A549 (cell line): ENCODE results near the gene MPPED2. TPM values are rescaled to one million over a fixed set of nuclear protein-coding genes. Genes with fewer than 3 reads are reported as not detected.

Experiments
- ATAC-seq, 2 experiments: fragments of 200-7000 bp in 1 of 2; fragments of >200 bp in 1 of 2; cut with Nextera tagmentation in 1 of 2; cut with Tn5 transposase in 1 of 2; 3 replicates each; pipeline versions ENCODE4 v1.8.0 to v1.9.1; 2018 to 2020; ENCODE audit warnings: mild to moderate bottlenecking in 1 of 2, moderate library complexity in 1 of 2
- CTCF ChIA-PET: fragments of 300-600 bp; sonication (Branson Sonifier 250); formaldehyde crosslinking; extraction: SDS; loops from one replicate; lab custom pipeline; 2021; ENCODE audit warnings: antibody characterized with exemption, inconsistent platforms; lab: Yijun Ruan, JAX
- POLR2A ChIA-PET: fragments of 350-600 bp; formaldehyde crosslinking; extraction: SDS; loops from one replicate; lab custom pipeline; 2021; ENCODE audit warnings: antibody characterized with exemption, inconsistent platforms; lab: Yijun Ruan, JAX
- DNase-seq, 2 experiments: peaks; one replicate each; pipeline versions ENCODE4 v3.0.0 to v3.0.0-alpha.2; 2011 to 2016; ENCODE audit warnings: low read depth in 1 of 2, low spot score in 1 of 2
- FAIRE-seq: peaks from 2 replicates; lab custom pipeline; 2011; peaks lifted over from hg19 to GRCh38; lab: Jason Lieb, UNC
- H3K27ac ChIP-seq, 2 experiments: fragments of >200 bp; sonication (Bioruptor Twin); formaldehyde crosslinking; 3 replicates each; pipeline ENCODE4 v1.5.1; 2016 to 2017
- H3K4me1 ChIP-seq: fragments of >200 bp; sonication (Bioruptor Twin); formaldehyde crosslinking; 3 replicates; pipeline ENCODE4 v1.6.1; 2016
- H3K4me2 ChIP-seq: fragments of >200 bp; sonication (Bioruptor Twin); formaldehyde crosslinking; 3 replicates; pipeline ENCODE4 v1.6.1; 2016
- H3K4me3 ChIP-seq: fragments of >200 bp; sonication (Bioruptor Twin); formaldehyde crosslinking; 3 replicates; pipeline ENCODE4 v1.5.1; 2016
- H3K9me3 ChIP-seq: fragments of >200 bp; sonication (Bioruptor Twin); formaldehyde crosslinking; 3 replicates; pipeline ENCODE4 v1.6.1; 2016
- BCL3 ChIP-seq: fragments of >200 bp; sonication (Bioruptor Twin); formaldehyde crosslinking; IDR thresholded peaks from 3 replicates; pipeline ENCODE4 v1.6.1; 2016
- BHLHE40 ChIP-seq: IDR thresholded peaks from 2 replicates; pipeline ENCODE4 v1.6.1; 2012; ENCODE audit warnings: low read depth, low read length, inconsistent platforms
- CHD4 ChIP-seq: fragments of 200-600 bp; sonication (generic); IDR thresholded peaks from 2 replicates; pipeline ENCODE4 v1.6.1; 2016; ENCODE audit warnings: antibody characterized with exemption, mild to moderate bottlenecking, borderline replicate concordance
- CTCF ChIP-seq: fragments of >200 bp; sonication (Bioruptor Twin); formaldehyde crosslinking; IDR thresholded peaks from 3 replicates; pipeline ENCODE4 v1.5.1; 2016
- ELK1 ChIP-seq: fragments of 150-350 bp; IDR thresholded peaks from 2 replicates; pipeline ENCODE4 v1.6.1; 2014; ENCODE audit warnings: low read depth, mild to moderate bottlenecking, low read length
- FOSB ChIP-seq: fragments of 250-450 bp; sonication (Bioruptor Pico); IDR thresholded peaks from 2 replicates; pipeline ENCODE4 v1.5.0; 2020; ENCODE audit warnings: mild to moderate bottlenecking, moderate library complexity
- GATA3 ChIP-seq: IDR thresholded peaks from 2 replicates; pipeline ENCODE4 v1.6.1; 2012; ENCODE audit warnings: borderline replicate concordance
- HDAC2 ChIP-seq: fragments of 200-600 bp; sonication (generic); IDR thresholded peaks from 2 replicates; pipeline ENCODE4 v1.6.1; 2016
- HES2 ChIP-seq: fragments of >200 bp; sonication (Bioruptor Twin); formaldehyde crosslinking; IDR thresholded peaks from 2 replicates; pipeline ENCODE4 v1.6.1; 2016
- JUN ChIP-seq, 2 experiments: fragments of >200 bp; sonication (Bioruptor Twin); formaldehyde crosslinking; IDR thresholded peaks; 2 replicates in 1 of 2; 3 replicates in 1 of 2; pipeline ENCODE4 v1.6.1; 2016 to 2017
- KDM1A ChIP-seq: fragments of 200-600 bp; sonication (generic); IDR thresholded peaks from 2 replicates; pipeline ENCODE4 v1.6.1; 2016; ENCODE audit warnings: low read depth, mild to moderate bottlenecking
- MYC ChIP-seq: IDR thresholded peaks from 2 replicates; pipeline ENCODE4 v1.6.1; 2012; ENCODE audit warnings: mild to moderate bottlenecking, inconsistent platforms, low read length, improper control_type of control experiment, borderline replicate concordance
- REST ChIP-seq: fragments of 200-600 bp; sonication (generic); IDR thresholded peaks from 2 replicates; pipeline ENCODE4 v1.6.1; 2016; ENCODE audit warnings: antibody characterized with exemption, mild to moderate bottlenecking, moderate library complexity
- TFCP2L1 ChIP-seq: fragments of 250-450 bp; sonication (Bioruptor Pico); IDR thresholded peaks from 2 replicates; pipeline ENCODE4 v1.5.0; 2021; ENCODE audit warnings: mild to moderate bottlenecking
- TP53 ChIP-seq: fragments of 250-450 bp; sonication (Bioruptor Pico); IDR thresholded peaks from 2 replicates; pipeline ENCODE4 v1.5.0; 2021; ENCODE audit warnings: mild to moderate bottlenecking, moderate library complexity
- ZFP36 ChIP-seq: fragments of 450-650 bp; IDR thresholded peaks from 2 replicates; pipeline ENCODE4 v1.6.1; 2014; ENCODE audit warnings: borderline replicate concordance; ENCODE audit not compliant: partially characterized antibody
- WGBS: methylation state at CpG from one replicate; pipeline ENCODE4 v1.1.6; 2017; ENCODE audit errors: missing lambda C conversion rate; 5-methylcytosine and 5-hydroxymethylcytosine counted together
- polyA plus RNA-seq, 4 experiments: library from polyadenylated mRNA; depleted of rRNA in 3 of 4; stranded (reverse); fragments of >200 nt; fragmentation: RNase III in 1 of 4; extraction: RNeasy Plus Mini Kit Qiagen cat#74134 plus additional on column Dnase treatment in 1 of 4; gene quantifications; 2 replicates in 3 of 4; 3 replicates in 1 of 4; pipeline ENCODE4 v1.2.3, GENCODE V29; 2011 to 2017

Gene MPPED2
- polyA plus RNA-seq, 2 of the 4 experiments (the other 2 are of a cell fraction), result not detected

- TF ChIP-seq CHD4 (no peak), CTCF (no peak), FOSB (CRISPR knock-in tag) (no peak), TFCP2L1 (no peak), HES2 (no peak), REST (no peak)
Measured at GRCh38 chr11:30462421-30462820, 123.7 kb downstream of the MPPED2 start (continued).

- Histone ChIP-seq H3K4me2 (no peak overlapping the region), H3K4me1 (no peaks in the 10 kb centered on the region), H3K9me3 (no peaks in the 10 kb centered on the region), H3K27ac (no peak overlapping the region)
- ATAC-seq (no peak), DNase-seq (no peak), FAIRE-seq (no peak)
- 0% methylated on average over 3 of the region's 3 CpGs for WGBS
- ChIA-PET POLR2A (no interaction called here), CTCF (no interaction called here)
- TF ChIP-seq BHLHE40 (no peak), KDM1A (no peak), MYC (no peak), TP53 (CRISPR knock-in tag) (no peak), ZFP36 (no peak), GATA3 (no peak), TFCP2L1 (no peak), JUN (IDR thresholded peaks at IDR 0.05) (no peak), BCL3 (no peak), HDAC2 (no peak)
- TF ChIP-seq, all 56 proteins: peak for 0
- H3K4me3 ChIP-seq, result no peak overlapping the region
Measured at GRCh38 chr11:30459821-30460220, 126.3 kb downstream of the MPPED2 start.

GRCh38 chr11:30459306-30459705 is 126.8 kb downstream of the MPPED2 start:
- no peak overlapping the region for H3K4me2 ChIP-seq
- H3K4me3 ChIP-seq, result no peak overlapping the region
- 17% methylated on average over 3 of the region's 3 CpGs for WGBS
- ChIA-PET CTCF (no interaction called here), POLR2A (no interaction called here)
- no peaks in the 10 kb centered on the region for H3K4me1 ChIP-seq
- TF ChIP-seq HES2 (no peak), ELK1 (no peak)
- ATAC-seq (no peak), FAIRE-seq (no peak), DNase-seq (no peak)
- no peaks in the 10 kb centered on the region for H3K9me3 ChIP-seq
- no peak overlapping the region for H3K27ac ChIP-seq
